Body of pancreas (tissue), 4 donors: ENCODE data around the gene LRRTM3. TPM values are rescaled to one million over a fixed set of nuclear protein-coding genes. Genes with fewer than 3 reads are reported as not detected.

Source experiments
- ATAC-seq: fragments of 150-250 bp; one replicate; pipeline ENCODE4 v1.9.1; 2016
- DNase-seq, 4 donors: peaks; one replicate each; pipeline ENCODE4 v3.0.0-alpha.2; 2019
- H3K27ac ChIP-seq, 4 donors: fragments of 200-600 bp; sonication (generic); 1 replicate in 3 of 4; 2 replicates in 1 of 4; pipeline versions ENCODE4 v1.5.1 to v1.6.1; 2016 to 2019; ENCODE audit warnings: mild to moderate bottlenecking in 1 of 4, mixed read lengths in 1 of 4, moderate library complexity in 1 of 4
- H3K27me3 ChIP-seq, 2 donors: fragments of 200-600 bp; sonication (generic); one replicate each; pipeline ENCODE4 v1.6.0; 2016; ENCODE audit warnings: mild to moderate bottlenecking in 1 of 2
- H3K36me3 ChIP-seq, 2 donors: fragments of 200-600 bp; sonication (generic); replicated peaks in 1 of 2; 2 replicates each; pipeline ENCODE4 v1.5.1; 2016; ENCODE audit warnings: low read depth in 2 of 2; ENCODE audit not compliant: insufficient read depth in 1 of 2
- H3K4me1 ChIP-seq: fragments of 200-600 bp; sonication (generic); one replicate; pipeline ENCODE4 v1.6.0; 2016
- H3K4me3 ChIP-seq, 2 donors: fragments of 200-600 bp; sonication (generic); 1 replicate in 1 of 2; 2 replicates in 1 of 2; pipeline ENCODE4 v1.5.1; 2016 to 2019
- H3K9me3 ChIP-seq, 3 donors: fragments of 200-600 bp; sonication (generic); 1 replicate in 2 of 3; 2 replicates in 1 of 3; pipeline ENCODE4 v1.5.1; 2016
- CTCF ChIP-seq, 7 experiments: fragments of 450-650 bp in 4 of 7; fragments of 200-600 bp in 3 of 7; sonication (generic) in 3 of 7; IDR thresholded peaks; one replicate each; pipeline ENCODE4 v1.5.1; 2016 to 2019; ENCODE audit warnings: antibody characterized with exemption in 7 of 7
- POLR2A ChIP-seq, 3 donors: fragments of 450-650 bp; IDR thresholded peaks; one replicate each; pipeline ENCODE4 v1.6.1; 2016; ENCODE audit warnings: antibody characterized with exemption in 3 of 3, mild to moderate bottlenecking in 2 of 3
- WGBS, 2 donors: methylation state at CpG; one replicate each; pipeline ENCODE4 v1.1.5; 2017; 5-methylcytosine and 5-hydroxymethylcytosine counted together
- intact Hi-C: fragments of 100-400 bp; cut with DNase I; formaldehyde crosslinking; loops from one replicate; pipeline ENCODE4 v1.15.1; 2023
- total RNA-seq, 2 donors: library from RNA; depleted of rRNA; stranded (reverse); fragments of >200 nt; gene quantifications; one replicate each; pipeline ENCODE4 v1.1.0, GENCODE V29; 2016

Gene LRRTM3
- total RNA-seq, 2 donors from 2014 or later: 1.3 TPM

GRCh38 chr10:66982792-66983474, 57.1 kb downstream of the LRRTM3 start:
- peak overlapping the region in 1 of 4 donors; percentile 29 for H3K27ac ChIP-seq
- WGBS, 2 donors: 11 to 13% methylated on average over 6 of the region's 6 CpGs
- TF ChIP-seq POLR2A (IDR thresholded peaks at IDR 0.05) (no peak), CTCF (IDR thresholded peaks at IDR 0.05) (no peak)
- H3K9me3 ChIP-seq: no peaks in the 10 kb centered on the region
- no peaks in the 10 kb centered on the region for H3K27me3 ChIP-seq
- peaks cover 19% of the 10 kb centered on the region for H3K4me1 ChIP-seq
- DNase-seq (peak in 3 of 4 donors; percentile 6 to 23 (median 13)), ATAC-seq (peak; percentile 67)
- intact Hi-C loops: no loop called here
- no peak overlapping the region for H3K4me3 ChIP-seq
- H3K36me3 ChIP-seq: no peaks in the 10 kb centered on the region

- DNase-seq: peak; percentile 58 to 72 (median 63)
- intact Hi-C loops: no loop called here
Observed at GRCh38 chr10:66983475-66983818, 57.6 kb downstream of the LRRTM3 start.

GRCh38 chr10:66990143-66990830, 64.5 kb downstream of the LRRTM3 start:
- no peak for TF ChIP-seq POLR2A (IDR thresholded peaks at IDR 0.05)
- no peak for TF ChIP-seq CTCF (IDR thresholded peaks at IDR 0.05)
- Histone ChIP-seq H3K4me3 (no peak overlapping the region), H3K9me3 (no peaks in the 10 kb centered on the region), H3K36me3 (no peaks in the 10 kb centered on the region), H3K27me3 (no peaks in the 10 kb centered on the region), H3K27ac (no peak overlapping the region), H3K4me1 (no peaks in the 10 kb centered on the region)
- ATAC-seq (no peak), DNase-seq (no peak)
- WGBS, 2 donors: 68 to 71% methylated on average over 1 of the region's 1 CpG
- intact Hi-C loops: no loop called here

More at GRCh38 chr10:66983475-66983818, 57.6 kb downstream of the LRRTM3 start:
- Histone ChIP-seq H3K9me3 (no peaks in the 10 kb centered on the region), H3K4me1 (peaks cover 19% of the 10 kb centered on the region), H3K27ac (peak overlapping the region in 1 of 4 donors; percentile 29), H3K27me3 (no peaks in the 10 kb centered on the region), H3K36me3 (no peaks in the 10 kb centered on the region), H3K4me3 (no peak overlapping the region)
- ATAC-seq: peak; percentile 79
- TF ChIP-seq CTCF (IDR thresholded peaks at IDR 0.05) (no peak), POLR2A (IDR thresholded peaks at IDR 0.05) (no peak)

- H3K4me1 ChIP-seq: no peaks in the 10 kb centered on the region
- intact Hi-C loops: no loop called here
- DNase-seq (no peak), ATAC-seq (no peak)
- no peaks in the 10 kb centered on the region for H3K9me3 ChIP-seq
- H3K27ac ChIP-seq: no peak overlapping the region
- TF ChIP-seq CTCF (IDR thresholded peaks at IDR 0.05) (no peak), POLR2A (IDR thresholded peaks at IDR 0.05) (no peak)
- 69 to 79% methylated on average over 1 of the region's 1 CpG for WGBS, 2 donors
- H3K4me3 ChIP-seq: no peak overlapping the region
- H3K27me3 ChIP-seq: no peaks in the 10 kb centered on the region
- no peaks in the 10 kb centered on the region for H3K36me3 ChIP-seq
Observed at GRCh38 chr10:66996996-66997395, 71.2 kb downstream of the LRRTM3 start.
